ENCODE measurements around the gene ULK2. TPM values are rescaled to one million over a fixed set of nuclear protein-coding genes. Genes with fewer than 3 reads are reported as not detected.

ULK2 gene
- total RNA-seq, 1 experiment from 2014 or later, result 30.2 TPM

DNA sequence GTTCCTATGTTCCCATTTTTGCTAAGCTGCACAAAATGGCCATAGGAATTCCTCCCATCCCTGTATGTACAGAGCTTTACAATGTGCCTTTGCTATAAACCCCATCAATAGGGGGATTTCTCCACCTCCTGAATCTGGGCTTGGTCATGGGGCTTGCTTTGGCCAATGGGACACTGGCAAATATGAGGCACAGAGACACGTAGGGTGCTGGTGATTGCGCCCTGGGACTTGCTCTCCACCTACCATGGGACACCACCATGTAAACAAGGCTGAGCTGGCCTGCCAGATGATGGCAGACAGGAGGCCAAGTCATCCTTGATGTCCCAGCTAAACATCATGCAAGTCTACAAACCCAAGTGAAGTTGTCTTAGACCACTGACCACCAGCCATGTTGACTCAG lies 104.3 kb downstream of the ULK2 start:
- Histone ChIP-seq H3K79me2 (ENCODE audit: low read length) (no peaks in the 10 kb centered on the region), H4K20me1 (ENCODE audit: low read length) (no peaks in the 10 kb centered on the region), H3K27me3 (ENCODE audit: low read length) (no peaks in the 10 kb centered on the region), H3K36me3 (ENCODE audit: low read depth, low read length) (no peaks in the 10 kb centered on the region), H3K4me2 (ENCODE audit: low read length) (no peak overlapping the region), H3K4me1 (ENCODE audit: insufficient read depth, low read length) (no peaks in the 10 kb centered on the region), H3K9me3 (ENCODE audit: low read length) (no peaks in the 10 kb centered on the region), H3K9ac (ENCODE audit: low read length) (no peak overlapping the region), H3K9me2 (replicated peaks; ENCODE audit: low read length) (no peaks in the 10 kb centered on the region), H3K27ac (ENCODE audit: low read length) (no peak overlapping the region), H3F3A (ENCODE audit: low read length, unreplicated experiment) (no peaks in the 10 kb centered on the region), H3K4me3 (ENCODE audit: low read length) (no peak overlapping the region), H2AFZ (ENCODE audit: low read length) (no peak overlapping the region)
- no peak for DNase-seq
- no peak for ATAC-seq
- TF ChIP-seq EZH2phosphoT487 (IDR thresholded peaks at IDR 0.05; ENCODE audit: borderline replicate concordance, low read length) (no peak), EZH2 (IDR thresholded peaks at IDR 0.05; ENCODE audit: low read length, unreplicated experiment) (no peak)
- TF ChIP-seq, protein P1, sequence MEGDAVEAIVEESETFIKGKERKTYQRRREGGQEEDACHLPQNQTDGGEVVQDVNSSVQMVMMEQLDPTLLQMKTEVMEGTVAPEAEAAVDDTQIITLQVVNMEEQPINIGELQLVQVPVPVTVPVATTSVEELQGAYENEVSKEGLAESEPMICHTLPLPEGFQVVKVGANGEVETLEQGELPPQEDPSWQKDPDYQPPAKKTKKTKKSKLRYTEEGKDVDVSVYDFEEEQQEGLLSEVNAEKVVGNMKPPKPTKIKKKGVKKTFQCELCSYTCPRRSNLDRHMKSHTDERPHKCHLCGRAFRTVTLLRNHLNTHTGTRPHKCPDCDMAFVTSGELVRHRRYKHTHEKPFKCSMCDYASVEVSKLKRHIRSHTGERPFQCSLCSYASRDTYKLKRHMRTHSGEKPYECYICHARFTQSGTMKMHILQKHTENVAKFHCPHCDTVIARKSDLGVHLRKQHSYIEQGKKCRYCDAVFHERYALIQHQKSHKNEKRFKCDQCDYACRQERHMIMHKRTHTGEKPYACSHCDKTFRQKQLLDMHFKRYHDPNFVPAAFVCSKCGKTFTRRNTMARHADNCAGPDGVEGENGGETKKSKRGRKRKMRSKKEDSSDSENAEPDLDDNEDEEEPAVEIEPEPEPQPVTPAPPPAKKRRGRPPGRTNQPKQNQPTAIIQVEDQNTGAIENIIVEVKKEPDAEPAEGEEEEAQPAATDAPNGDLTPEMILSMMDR (conservative IDR thresholded peaks at IDR 0.05; ENCODE audit: low read depth, low read length), result no peak
- BruUV-seq (replicated peaks), result no TSS peak
- intact Hi-C loops (cut with micrococcal nuclease), result loop anchor here (10.0 kb wide), 1 partner anchor 399 kb away; the partner anchor contains the start of gene B9D1
- ChIA-PET POLR2A (ENCODE audit: unreplicated experiment) (no interaction called here), CTCF (interaction anchor here (0.6 to 1.3 kb wide), 3 partner anchors 110 to 251 kb away, joined by 3 to 4 read pairs (median 3); partner anchors contain the start of gene ALDH3A2)

DNA sequence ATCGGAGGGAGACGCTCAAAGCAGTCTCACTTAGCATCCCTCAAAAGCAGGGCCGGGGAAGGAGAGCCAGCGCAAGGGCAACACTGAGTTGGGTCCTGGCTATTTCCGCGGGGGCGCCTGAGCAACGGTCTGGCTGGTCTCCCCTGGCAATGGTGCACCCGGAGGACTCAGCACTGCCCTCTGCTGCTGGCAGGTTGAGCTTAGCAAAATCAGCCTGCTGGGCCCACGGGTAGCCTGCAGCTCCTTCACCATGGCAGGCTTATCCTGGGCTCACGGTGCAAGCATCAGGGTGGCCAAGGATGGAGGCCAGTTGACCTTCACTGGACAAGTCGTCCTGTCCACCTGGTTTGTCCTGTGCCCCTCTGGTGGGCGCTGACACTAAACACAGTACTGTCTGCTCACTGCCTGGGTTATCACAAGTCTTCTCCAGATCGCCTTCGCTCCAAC lies 105.2 kb downstream of the ULK2 start:
- CTCF ChIA-PET, result interaction anchor here (0.5 to 1.3 kb wide), 7 partner anchors 9 to 400 kb away, joined by 3 to 6 read pairs (median 4); partner anchors contain the start of genes ALDH3A2 and B9D1
- no peak overlapping the region for H3K9ac ChIP-seq (ENCODE audit: low read length)
- TF ChIP-seq, protein P1 (conservative IDR thresholded peaks at IDR 0.05; ENCODE audit: low read depth, low read length), result peak; percentile 84
- no peak for TF ChIP-seq EZH2 (IDR thresholded peaks at IDR 0.05; ENCODE audit: low read length, unreplicated experiment)
- DNase-seq (peak; percentile 75), ATAC-seq (peak; percentile 54)
- H3K27ac ChIP-seq (ENCODE audit: low read length), result no peak overlapping the region
- H3K4me1 ChIP-seq (ENCODE audit: insufficient read depth, low read length), result no peaks in the 10 kb centered on the region
- no peaks in the 10 kb centered on the region for H3K27me3 ChIP-seq (ENCODE audit: low read length)
- POLR2A ChIA-PET (ENCODE audit: unreplicated experiment), result no interaction called here
- no peaks in the 10 kb centered on the region for H3F3A ChIP-seq (ENCODE audit: low read length, unreplicated experiment)
- H3K79me2 ChIP-seq (ENCODE audit: low read length), result no peaks in the 10 kb centered on the region
- no peak overlapping the region for H3K4me3 ChIP-seq (ENCODE audit: low read length)
- intact Hi-C loops (cut with micrococcal nuclease), result loop anchor here (10.0 kb wide), 1 partner anchor 398 kb away; the partner anchor contains the start of gene B9D1
- no peaks in the 10 kb centered on the region for H3K9me2 ChIP-seq (replicated peaks; ENCODE audit: low read length)
- no peaks in the 10 kb centered on the region for H3K36me3 ChIP-seq (ENCODE audit: low read depth, low read length)
- no peaks in the 10 kb centered on the region for H4K20me1 ChIP-seq (ENCODE audit: low read length)
- no TSS peak for BruUV-seq (replicated peaks)
- peak overlapping the region; percentile 33 for H2AFZ ChIP-seq (ENCODE audit: low read length)
- no peak overlapping the region for H3K4me2 ChIP-seq (ENCODE audit: low read length)
- H3K9me3 ChIP-seq (ENCODE audit: low read length), result no peaks in the 10 kb centered on the region

DNA sequence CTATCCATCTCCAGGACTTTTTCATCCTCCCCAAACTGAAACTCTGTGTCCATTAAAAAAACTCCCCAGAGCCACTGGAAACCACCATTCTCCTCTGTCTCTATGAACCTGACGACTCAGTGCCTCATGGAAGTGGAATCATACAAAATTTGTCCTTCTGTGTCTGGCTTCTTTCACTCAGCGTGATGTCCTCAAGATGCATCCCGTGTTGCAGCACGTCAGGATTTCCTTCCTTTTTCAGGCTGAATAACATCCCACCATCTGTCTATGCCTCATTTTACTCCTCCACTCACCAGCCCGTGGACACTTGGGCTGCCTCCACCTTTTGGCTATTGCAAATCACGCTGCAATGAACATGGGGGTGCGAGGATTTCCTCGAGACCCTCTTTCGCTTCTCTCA lies 107.0 kb downstream of the ULK2 start:
- Histone ChIP-seq H3K9me2 (replicated peaks; ENCODE audit: low read length) (no peaks in the 10 kb centered on the region), H3K27ac (ENCODE audit: low read length) (no peak overlapping the region), H3K9ac (ENCODE audit: low read length) (no peak overlapping the region), H3K36me3 (ENCODE audit: low read depth, low read length) (no peaks in the 10 kb centered on the region), H3K9me3 (ENCODE audit: low read length) (no peaks in the 10 kb centered on the region), H3F3A (ENCODE audit: low read length, unreplicated experiment) (no peaks in the 10 kb centered on the region), H4K20me1 (ENCODE audit: low read length) (no peaks in the 10 kb centered on the region), H3K4me1 (ENCODE audit: insufficient read depth, low read length) (no peaks in the 10 kb centered on the region), H3K4me3 (ENCODE audit: low read length) (no peak overlapping the region), H3K79me2 (ENCODE audit: low read length) (no peaks in the 10 kb centered on the region), H3K4me2 (ENCODE audit: low read length) (no peak overlapping the region), H3K27me3 (ENCODE audit: low read length) (no peaks in the 10 kb centered on the region), H2AFZ (ENCODE audit: low read length) (no peak overlapping the region)
- POLR2A ChIA-PET (ENCODE audit: unreplicated experiment), result no interaction called here
- BruUV-seq (replicated peaks), result no TSS peak
- DNase-seq (no peak), ATAC-seq (no peak)
- TF ChIP-seq, protein P1 (conservative IDR thresholded peaks at IDR 0.05; ENCODE audit: low read depth, low read length), result no peak
- TF ChIP-seq EZH2 (IDR thresholded peaks at IDR 0.05; ENCODE audit: low read length, unreplicated experiment), result no peak
- TF ChIP-seq EZH2phosphoT487 (IDR thresholded peaks at IDR 0.05; ENCODE audit: borderline replicate concordance, low read length), result no peak
- intact Hi-C loops (cut with micrococcal nuclease), result loop anchor here (10.0 kb wide), 1 partner anchor 396 kb away; the partner anchor contains the start of gene B9D1
- CTCF ChIA-PET, result no interaction called here

Measured in PC-3 (cell line).